Left forelimb (tissue), 1 donor: ENCODE results near the gene MUC4.
"Not testable (repeated sequence)": the region's sequence is repeated elsewhere in the genome, so short reads cannot be mapped to it uniquely, and the experiment has no call there.

Experiments
- DNase-seq: peaks from one replicate; pipeline ENCODE4 v3.0.0-alpha.2; 2018; ENCODE audit warnings: low spot score

The MUC4 gene

GRCh38 chr3:195737782-195738181, 73.9 kb downstream of the MUC4 start:
- not testable (repeated sequence) for DNase-seq

- no peak for DNase-seq
Measured at GRCh38 chr3:195736866-195737490, 74.8 kb downstream of the MUC4 start.

GRCh38 chr3:195735036-195735695, 76.6 kb downstream of the MUC4 start:
- peak; percentile 6 for DNase-seq

- no peak for DNase-seq
Measured at GRCh38 chr3:195732940-195733339, 78.8 kb downstream of the MUC4 start.

GRCh38 chr3:195731356-195731905, 80.3 kb downstream of the MUC4 start:
- DNase-seq: peak; percentile 52

GRCh38 chr3:195729476-195730251, 82.1 kb downstream of the MUC4 start:
- DNase-seq: peak; percentile 31

GRCh38 chr3:195728789-195729188, 82.9 kb downstream of the MUC4 start:
- DNase-seq: not testable (repeated sequence)

GRCh38 chr3:195727606-195728195, 84.0 kb downstream of the MUC4 start:
- no peak for DNase-seq

GRCh38 chr3:195725916-195726740, 85.6 kb downstream of the MUC4 start:
- not testable (repeated sequence) for DNase-seq

- not testable (repeated sequence) for DNase-seq
Measured at GRCh38 chr3:195724363-195724762, 87.4 kb downstream of the MUC4 start.

- not testable (repeated sequence) for DNase-seq
Measured at GRCh38 chr3:195722996-195723345, 88.8 kb downstream of the MUC4 start.

- DNase-seq: not testable (repeated sequence)
Measured at GRCh38 chr3:195722139-195722995, 89.4 kb downstream of the MUC4 start.

- DNase-seq: not testable (repeated sequence)
Measured at GRCh38 chr3:195720831-195721506, 90.8 kb downstream of the MUC4 start, which contains the start of gene MUC20. TSS of gene MUC20 (plus strand) at chr3:195720978. CDS start at chr3:195721008, 30 bp downstream.

- not testable (repeated sequence) for DNase-seq
Measured at GRCh38 chr3:195719514-195720254, 92.0 kb downstream of the MUC4 start.

GRCh38 chr3:195718477-195718984, 93.2 kb downstream of the MUC4 start:
- no peak for DNase-seq

GRCh38 chr3:195717852-195718476, 93.8 kb downstream of the MUC4 start:
- no peak for DNase-seq

GRCh38 chr3:195717416-195717815, 94.3 kb downstream of the MUC4 start:
- no peak for DNase-seq

- DNase-seq: no peak
Measured at GRCh38 chr3:195715583-195716266, 96.0 kb downstream of the MUC4 start.
